SK-N-SH treated with all-trans-retinoic acid at 6 μM for 48 hours (cell line): ENCODE results near the gene CLPTM1L.

Experiments
- ATAC-seq: fragments of 200-7000 bp; cut with Tn5 transposase; 3 replicates; pipeline ENCODE4 v1.9.1; 2020; ENCODE audit warnings: mild to moderate bottlenecking, moderate library complexity
- ARNTL ChIP-seq: fragments of 450-650 bp; formaldehyde crosslinking; IDR thresholded peaks from 2 replicates; pipeline ENCODE4 v1.5.0; 2020; ENCODE audit warnings: low read depth, mild to moderate bottlenecking, moderate library complexity, borderline replicate concordance
- CREB5 ChIP-seq: fragments of 250-450 bp; sonication (Bioruptor Pico); IDR thresholded peaks from 2 replicates; pipeline ENCODE4 v1.5.1; 2020; ENCODE audit warnings: low read depth, mild to moderate bottlenecking, moderate library complexity
- CSDC2 ChIP-seq: fragments of 250-450 bp; sonication (Bioruptor Pico); IDR thresholded peaks from 2 replicates; pipeline ENCODE4 v1.5.0; 2020; ENCODE audit warnings: mild to moderate bottlenecking, moderate library complexity
- CSRNP3 ChIP-seq: fragments of 250-450 bp; sonication (Bioruptor Pico); IDR thresholded peaks from 2 replicates; pipeline ENCODE4 v1.5.1; 2021; ENCODE audit warnings: mild to moderate bottlenecking, moderate library complexity
- ESRRG ChIP-seq: fragments of 250-450 bp; sonication (Bioruptor Pico); IDR thresholded peaks from 2 replicates; pipeline ENCODE4 v1.6.1; 2021; ENCODE audit warnings: mild to moderate bottlenecking
- GLIS3 ChIP-seq: fragments of 250-450 bp; sonication (Bioruptor Pico); IDR thresholded peaks from 2 replicates; pipeline ENCODE4 v1.5.0; 2020; ENCODE audit warnings: mild to moderate bottlenecking, moderate library complexity
- ISL1 ChIP-seq: fragments of 250-450 bp; sonication (Bioruptor Pico); IDR thresholded peaks from 2 replicates; pipeline ENCODE4 v2.1.2; 2022; ENCODE audit warnings: mild to moderate bottlenecking, moderate library complexity
- OSR1 ChIP-seq: fragments of 250-450 bp; sonication (Bioruptor Pico); IDR thresholded peaks from 2 replicates; pipeline ENCODE4 v1.8.0; 2022; ENCODE audit warnings: moderate library complexity, mild to moderate bottlenecking, inconsistent platforms
- PATZ1 ChIP-seq: fragments of 250-450 bp; sonication (Bioruptor Pico); IDR thresholded peaks from 2 replicates; pipeline ENCODE4 v1.8.0; 2020; ENCODE audit warnings: mild to moderate bottlenecking, moderate library complexity, borderline replicate concordance
- POU6F1 ChIP-seq: fragments of 250-450 bp; sonication (Bioruptor Pico); IDR thresholded peaks from 2 replicates; pipeline ENCODE4 v1.8.0; 2021; ENCODE audit warnings: low read depth, mild to moderate bottlenecking, moderate library complexity, borderline replicate concordance
- PPARA ChIP-seq: fragments of 250-450 bp; sonication (Bioruptor Pico); IDR thresholded peaks from 2 replicates; pipeline ENCODE4 v1.5.0; 2020; ENCODE audit warnings: mild to moderate bottlenecking, borderline replicate concordance
- RARB ChIP-seq: fragments of 250-450 bp; sonication (Bioruptor Pico); IDR thresholded peaks from 2 replicates; pipeline ENCODE4 v1.8.0; 2021; ENCODE audit warnings: mild to moderate bottlenecking, moderate library complexity
- SNAI2 ChIP-seq: fragments of 250-450 bp; sonication (Bioruptor Pico); IDR thresholded peaks from 2 replicates; pipeline ENCODE4 v1.5.0; 2020; ENCODE audit warnings: mild to moderate bottlenecking, moderate library complexity
- TCF4 ChIP-seq: fragments of 250-450 bp; sonication (Bioruptor Pico); IDR thresholded peaks from 2 replicates; pipeline ENCODE4 v1.8.0; 2021; ENCODE audit warnings: mild to moderate bottlenecking, moderate library complexity, borderline replicate concordance
- TOX ChIP-seq: fragments of 250-450 bp; sonication (Bioruptor Pico); IDR thresholded peaks from 2 replicates; pipeline ENCODE4 v1.8.0; 2021; ENCODE audit warnings: mild to moderate bottlenecking, moderate library complexity, borderline replicate concordance
- TSHZ2 ChIP-seq: fragments of 250-450 bp; sonication (Bioruptor Pico); IDR thresholded peaks from 2 replicates; pipeline ENCODE4 v1.5.0; 2020; ENCODE audit warnings: mild to moderate bottlenecking, moderate library complexity
- ZC3H10 ChIP-seq: fragments of 250-450 bp; sonication (Bioruptor Pico); IDR thresholded peaks from 2 replicates; pipeline ENCODE4 v1.5.1; 2021; ENCODE audit warnings: mild to moderate bottlenecking, moderate library complexity
- ZFP3 ChIP-seq: fragments of 250-450 bp; sonication (Bioruptor Pico); IDR thresholded peaks from 2 replicates; pipeline ENCODE4 v1.5.0; 2020; ENCODE audit warnings: mild to moderate bottlenecking, moderate library complexity
- ZFP30 ChIP-seq: fragments of 450-650 bp; formaldehyde crosslinking; IDR thresholded peaks from 2 replicates; pipeline ENCODE4 v1.5.0; 2022; ENCODE audit warnings: mild to moderate bottlenecking, moderate library complexity
- ZNF565 ChIP-seq: fragments of 450-650 bp; formaldehyde crosslinking; conservative IDR thresholded peaks from 2 replicates; pipeline ENCODE4 v1.5.0; 2020; ENCODE audit warnings: low read depth, mild to moderate bottlenecking, moderate library complexity
- ZNF8 ChIP-seq: fragments of 450-650 bp; formaldehyde crosslinking; IDR thresholded peaks from 2 replicates; pipeline ENCODE4 v1.5.0; 2020; ENCODE audit warnings: mild to moderate bottlenecking, moderate library complexity

The CLPTM1L gene

GRCh38 chr5:1281038-1281882 is 63.6 kb downstream of the CLPTM1L start:
- ATAC-seq, result no peak
- TF ChIP-seq ZFP3 (CRISPR knock-in tag), result no peak

GRCh38 chr5:1280177-1281037 is 64.5 kb downstream of the CLPTM1L start:
- no peak for TF ChIP-seq TOX (CRISPR knock-in tag)
- no peak for TF ChIP-seq ZFP3 (CRISPR knock-in tag)
- TF ChIP-seq CSRNP3 (CRISPR knock-in tag), result no peak
- no peak for TF ChIP-seq ZFP30 (CRISPR knock-in tag)
- no peak for TF ChIP-seq TSHZ2 (CRISPR knock-in tag)
- TF ChIP-seq ESRRG, result no peak
- no peak for TF ChIP-seq PATZ1 (CRISPR knock-in tag)
- ATAC-seq, result no peak

- TF ChIP-seq CREB5 (no peak), GLIS3 (no peak), SNAI2 (no peak), ISL1 (CRISPR knock-in tag) (no peak), PPARA (no peak), ZNF8 (no peak), ZNF565 (CRISPR knock-in tag) (no peak), PATZ1 (CRISPR knock-in tag) (no peak), RARB (CRISPR knock-in tag) (no peak), TOX (CRISPR knock-in tag) (no peak), ZC3H10 (no peak), OSR1 (CRISPR knock-in tag) (no peak), ZFP30 (CRISPR knock-in tag) (no peak), TCF4 (CRISPR knock-in tag) (no peak), CSRNP3 (CRISPR knock-in tag) (no peak), POU6F1 (CRISPR knock-in tag) (no peak), CSDC2 (CRISPR knock-in tag) (no peak), ARNTL (CRISPR knock-in tag) (no peak)
- no peak; the same call in 2 of the 3 replicates for ATAC-seq
Measured at GRCh38 chr5:1279443-1280151, 65.3 kb downstream of the CLPTM1L start.
